GM19043 (cell line): Measurements from ENCODE around the gene COL13A1.

Experiments
- ATAC-seq: cut with Tn5 transposase; IDR thresholded peaks from one replicate; pipeline ENCODE4 v1.9.1; 2021; ENCODE audit warnings: low read depth; ENCODE audit not compliant: unreplicated experiment

Gene COL13A1

DNA sequence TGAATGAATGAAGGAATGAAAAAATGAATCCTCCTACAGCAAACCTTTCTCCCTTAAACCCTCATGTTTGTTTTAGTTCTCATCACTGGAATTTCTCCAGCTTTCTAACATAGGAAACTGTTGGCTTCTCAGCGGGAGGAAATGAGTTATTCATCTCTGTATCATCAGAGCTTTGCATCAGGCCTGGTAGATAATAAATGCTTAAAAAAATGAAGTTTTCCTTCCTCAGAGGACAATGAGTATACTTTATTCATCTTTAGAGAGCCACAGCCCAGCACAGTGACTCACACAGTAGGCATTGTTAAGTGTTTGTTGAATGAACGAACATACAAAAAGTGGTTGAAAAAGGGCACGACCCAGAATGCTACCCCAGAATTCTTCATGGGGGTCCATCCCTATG lies 62.6 kb downstream of the COL13A1 start:
- ATAC-seq, result no peak

DNA sequence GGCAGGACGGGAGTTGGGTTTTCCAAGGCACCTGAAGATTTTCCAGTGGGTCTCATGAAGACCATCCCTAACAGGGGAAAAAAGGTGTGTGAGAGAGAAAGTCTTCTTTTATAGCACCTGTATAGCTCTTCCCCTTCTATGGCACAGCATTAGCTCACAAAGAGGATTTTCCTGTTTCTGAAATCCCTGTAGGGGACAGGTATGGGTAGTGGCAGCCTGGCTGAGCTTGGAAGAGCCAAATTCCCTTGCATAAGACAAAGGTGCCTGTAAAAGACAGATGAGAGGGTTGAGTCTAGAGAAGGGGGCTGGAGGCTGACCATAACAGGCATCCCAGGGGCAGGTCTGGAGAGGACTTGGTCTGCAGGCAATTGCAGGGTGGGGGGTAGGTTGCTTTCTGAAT lies 63.7 kb downstream of the COL13A1 start:
- ATAC-seq, result no peak

DNA sequence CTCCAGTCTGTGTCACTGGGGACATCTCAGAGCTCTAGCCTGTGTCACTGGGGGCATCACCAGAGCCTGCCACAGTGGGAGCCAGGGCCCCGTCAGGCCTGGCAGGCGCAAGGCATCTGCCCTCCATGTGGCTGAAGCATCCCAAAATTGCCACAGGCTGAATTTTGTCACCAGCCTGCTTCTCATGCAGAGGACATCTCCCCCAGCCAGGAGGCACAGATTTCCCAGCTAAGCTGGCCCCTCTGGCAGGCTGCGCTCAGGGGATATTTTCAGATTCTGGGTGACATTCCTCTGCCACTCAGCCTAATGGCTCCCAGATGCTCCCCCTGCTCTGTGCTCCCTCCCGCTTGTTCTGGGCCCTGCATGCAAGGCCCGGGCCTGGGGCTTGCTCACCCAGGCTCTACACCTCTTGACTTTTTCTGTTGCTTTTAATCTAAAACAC lies 64.6 kb downstream of the COL13A1 start:
- no peak for ATAC-seq

- ATAC-seq, result no peak
Measured at GRCh38 chr10:69866688-69867461, 65.2 kb downstream of the COL13A1 start.

DNA sequence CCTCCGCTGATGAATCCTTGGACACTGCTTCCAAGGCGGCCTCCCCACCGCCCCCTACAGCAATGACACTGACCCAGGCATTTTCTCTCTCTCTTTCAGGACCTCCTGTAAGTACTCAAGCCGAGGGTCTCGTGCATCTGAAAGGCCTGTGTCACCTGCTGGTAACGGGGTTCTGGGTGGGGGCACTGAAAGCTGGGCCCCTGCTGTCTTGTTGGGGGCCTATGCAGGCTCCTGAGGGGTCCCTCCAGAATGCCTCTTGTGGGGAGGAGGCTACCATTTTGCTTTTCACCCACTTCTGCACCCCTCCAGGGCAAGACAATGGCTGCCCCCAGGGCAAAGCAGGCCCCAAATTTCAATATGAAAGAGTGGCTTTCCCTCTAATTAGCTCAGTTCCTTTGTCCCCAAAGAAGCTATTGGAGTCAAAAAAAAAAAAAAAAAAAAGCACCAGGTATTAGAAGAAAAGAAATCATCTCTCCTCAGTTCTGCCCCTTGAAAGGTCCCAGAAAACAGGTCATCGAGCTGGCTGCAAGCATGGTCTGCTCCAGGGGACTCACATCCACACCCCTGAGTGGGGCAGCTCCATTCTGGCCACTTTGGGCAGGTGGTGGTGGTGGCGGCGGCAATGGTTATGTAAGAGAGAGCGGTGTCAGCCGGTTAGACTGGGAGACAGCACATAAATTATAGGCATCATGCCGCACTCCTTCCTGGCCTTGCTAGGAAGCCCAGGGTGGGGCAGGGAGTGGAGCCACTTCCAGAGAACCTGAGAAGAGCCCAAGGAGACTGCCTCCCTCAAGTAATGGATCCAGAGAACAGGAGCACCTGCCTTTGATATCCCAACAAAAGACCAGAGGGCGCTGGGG lies 66.2 kb downstream of the COL13A1 start:
- no peak for ATAC-seq

GRCh38 chr10:69868821-69869220 lies 67.1 kb downstream of the COL13A1 start:
- no peak for ATAC-seq

GRCh38 chr10:69869291-69869961 lies 67.7 kb downstream of the COL13A1 start:
- no peak for ATAC-seq

DNA sequence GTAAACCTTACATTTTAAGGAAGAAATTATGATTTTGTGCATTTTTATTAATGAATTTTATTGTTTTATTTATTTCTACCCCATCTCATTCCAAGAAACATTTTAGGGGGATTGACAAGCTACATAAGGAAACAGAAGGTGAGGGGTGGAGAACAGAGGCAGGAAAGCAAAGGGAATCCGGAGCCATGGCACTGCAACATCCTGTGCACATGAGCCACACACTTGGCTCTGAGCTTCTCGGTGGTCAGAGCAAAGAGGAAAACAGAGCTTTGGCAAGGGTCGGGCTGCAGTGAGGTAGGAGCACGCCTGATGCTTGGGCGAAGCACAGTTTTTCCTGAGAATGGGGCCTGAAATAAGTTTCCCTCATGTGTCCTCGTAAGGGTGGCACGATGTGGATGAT lies 68.9 kb downstream of the COL13A1 start:
- no peak for ATAC-seq

- ATAC-seq, result no peak
Measured at GRCh38 chr10:69871074-69871473, 69.4 kb downstream of the COL13A1 start.

DNA sequence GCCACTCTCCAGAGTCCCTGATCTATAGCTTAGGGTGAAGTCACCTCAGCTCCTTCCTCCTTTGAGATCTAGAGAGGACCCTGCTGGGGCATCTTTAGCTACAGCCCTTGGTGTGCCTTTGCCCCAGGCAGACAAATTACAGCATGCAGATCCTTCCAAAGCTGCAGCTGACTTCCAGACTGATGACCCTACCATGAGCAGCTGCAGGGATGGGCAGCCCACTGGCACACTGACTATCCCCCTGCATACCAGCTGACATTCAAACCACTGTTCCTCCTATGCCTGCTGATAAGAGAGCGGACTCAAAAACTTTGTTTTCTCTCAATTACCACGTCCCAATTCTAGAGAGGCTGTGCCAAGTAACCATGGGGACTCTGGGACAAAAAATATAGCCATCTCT lies 70.6 kb downstream of the COL13A1 start:
- no peak for ATAC-seq

- ATAC-seq, result no peak
Measured at GRCh38 chr10:69873135-69873639, 71.5 kb downstream of the COL13A1 start.

DNA sequence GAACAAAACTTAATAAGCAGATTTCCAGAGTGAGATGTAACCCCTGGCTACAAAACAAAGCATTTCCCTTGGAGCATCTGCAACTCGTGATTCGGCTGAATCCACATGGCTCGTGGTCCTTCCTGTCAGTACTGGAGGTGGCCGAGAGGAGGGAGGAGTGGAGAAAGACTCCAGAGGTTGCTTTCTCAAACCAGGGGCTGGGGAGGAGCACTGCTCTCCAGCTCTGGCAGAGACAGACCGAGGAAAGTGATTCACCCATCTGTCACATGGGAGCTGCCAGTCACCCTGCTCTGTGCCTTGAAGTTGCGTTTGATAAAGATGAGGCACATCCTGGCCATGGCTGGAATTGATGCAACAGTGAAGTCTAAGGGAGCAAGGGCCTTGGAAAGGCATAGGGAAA lies 72.7 kb downstream of the COL13A1 start:
- no peak for ATAC-seq

- ATAC-seq, result no peak
Measured at GRCh38 chr10:69875856-69876255, 74.2 kb downstream of the COL13A1 start.

- no peak for ATAC-seq
Measured at GRCh38 chr10:69876286-69876685, 74.6 kb downstream of the COL13A1 start.

DNA sequence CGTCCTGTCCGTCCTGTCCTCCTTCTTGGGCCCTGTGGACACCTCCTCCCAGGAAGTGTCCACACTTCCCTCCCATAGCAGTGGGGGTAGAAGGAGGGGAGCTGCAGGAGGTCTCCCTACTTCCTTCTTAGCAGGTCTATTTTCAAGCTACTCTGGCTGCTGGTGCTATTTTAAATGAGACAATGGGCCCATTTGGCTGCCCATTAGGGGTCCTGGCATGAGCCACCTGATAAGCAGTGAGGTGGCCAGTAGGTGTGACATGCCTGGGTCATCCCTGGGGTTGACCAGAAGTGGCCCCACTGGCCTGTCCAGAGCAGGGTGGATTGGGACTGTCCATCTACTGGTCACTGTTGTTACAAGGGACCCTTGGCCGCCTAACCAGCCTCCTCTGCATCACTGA lies 75.2 kb downstream of the COL13A1 start:
- no peak for ATAC-seq

DNA sequence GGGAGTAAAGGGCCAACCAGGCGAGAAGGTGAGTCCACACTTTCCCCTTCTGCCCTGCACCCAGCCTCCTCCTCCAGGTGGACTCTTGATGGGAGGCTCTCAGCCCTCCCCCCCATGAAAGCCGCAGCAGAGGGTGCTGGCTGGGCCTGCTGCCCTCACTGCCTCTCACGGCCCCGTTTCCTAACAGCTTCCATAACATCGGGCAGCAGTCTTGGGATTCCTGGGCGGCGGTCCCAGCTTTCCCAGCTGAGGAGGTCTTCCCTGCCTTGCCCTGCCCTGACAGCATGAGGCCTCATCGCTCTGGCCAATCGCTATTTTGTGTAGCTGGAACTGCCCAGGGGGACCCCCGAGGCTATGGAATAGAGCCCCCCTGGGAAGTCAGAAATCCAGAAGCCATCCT lies 76.3 kb downstream of the COL13A1 start:
- no peak for ATAC-seq

GRCh38 chr10:69878951-69879350 lies 77.2 kb downstream of the COL13A1 start:
- no peak for ATAC-seq

- ATAC-seq, result no peak
Measured at GRCh38 chr10:69879634-69880257, 78.0 kb downstream of the COL13A1 start.

GRCh38 chr10:69880301-69881081 lies 78.8 kb downstream of the COL13A1 start:
- ATAC-seq, result no peak

- no peak for ATAC-seq
Measured at GRCh38 chr10:69881202-69881601, 79.5 kb downstream of the COL13A1 start.
